Nephron progenitor cell (in vitro differentiated cells): ENCODE results near the gene SREBF1.

ENCODE experiments used
- DNase-seq: peaks from one replicate; pipeline ENCODE4 v3.0.0; 2021
- H3K27ac Mint-ChIP-seq: 2 replicates; pipeline ENCODE4 v1.8.0; 2021; ENCODE audit warnings: mild to moderate bottlenecking, moderate library complexity, mixed read lengths
- H3K27me3 Mint-ChIP-seq: 2 replicates; pipeline ENCODE4 v1.8.0; 2021; ENCODE audit warnings: mild to moderate bottlenecking, low read depth, mixed read lengths; ENCODE audit not compliant: poor library complexity
- H3K36me3 Mint-ChIP-seq: 2 replicates; pipeline ENCODE4 v1.8.0; 2021; ENCODE audit warnings: low read depth, mixed read lengths
- H3K4me1 Mint-ChIP-seq: 2 replicates; pipeline ENCODE4 v1.8.0; 2021; ENCODE audit warnings: mixed read lengths
- H3K4me3 Mint-ChIP-seq: 2 replicates; pipeline ENCODE4 v1.8.0; 2021; ENCODE audit warnings: mild to moderate bottlenecking, moderate library complexity, mixed read lengths
- H3K9me3 Mint-ChIP-seq: 2 replicates; pipeline ENCODE4 v1.8.0; 2021; ENCODE audit warnings: mild to moderate bottlenecking, moderate library complexity, mixed read lengths
- CTCF ChIP-seq: fragments of 200-600 bp; sonication (generic); IDR thresholded peaks from 2 replicates; pipeline ENCODE4 v1.5.0; 2021; ENCODE audit warnings: antibody characterized with exemption

SREBF1 gene

GRCh38 chr17:17796787-17797061, 40.1 kb downstream of the SREBF1 start:
- Mint-ChIP-seq H3K36me3 (peaks cover 22% of the 10 kb centered on the region), H3K4me3 (no peak overlapping the region), H3K27me3 (no peaks in the 10 kb centered on the region), H3K4me1 (peaks cover 42% of the 10 kb centered on the region), H3K27ac (no peak overlapping the region), H3K9me3 (no peaks in the 10 kb centered on the region)
- no peak for TF ChIP-seq CTCF
- no peak for DNase-seq

GRCh38 chr17:17795946-17796786, 40.6 kb downstream of the SREBF1 start:
- H3K9me3 Mint-ChIP-seq: no peaks in the 10 kb centered on the region
- H3K4me1 Mint-ChIP-seq: peaks cover 48% of the 10 kb centered on the region
- no peaks in the 10 kb centered on the region for H3K27me3 Mint-ChIP-seq
- H3K36me3 Mint-ChIP-seq: peaks cover 22% of the 10 kb centered on the region
- no peak for DNase-seq
- no peak overlapping the region for H3K4me3 Mint-ChIP-seq
- no peak for TF ChIP-seq CTCF
- H3K27ac Mint-ChIP-seq: no peak overlapping the region

GRCh38 chr17:17795296-17795695, 41.5 kb downstream of the SREBF1 start:
- Mint-ChIP-seq H3K36me3 (peaks cover 20% of the 10 kb centered on the region), H3K27ac (no peak overlapping the region), H3K27me3 (peaks cover 4% of the 10 kb centered on the region), H3K9me3 (no peaks in the 10 kb centered on the region), H3K4me1 (peaks cover 56% of the 10 kb centered on the region), H3K4me3 (no peak overlapping the region)
- no peak for DNase-seq
- TF ChIP-seq CTCF: no peak

- no peak for TF ChIP-seq CTCF
These were observed 42.4 kb downstream of the SREBF1 start for GRCh38 chr17:17794382-17794781.

GRCh38 chr17:17793378-17794214, 43.2 kb downstream of the SREBF1 start:
- no peak overlapping the region for H3K4me3 Mint-ChIP-seq
- H3K27me3 Mint-ChIP-seq: peaks cover 9% of the 10 kb centered on the region
- no peak overlapping the region for H3K27ac Mint-ChIP-seq
- peaks cover 56% of the 10 kb centered on the region for H3K4me1 Mint-ChIP-seq
- H3K36me3 Mint-ChIP-seq: peaks cover 15% of the 10 kb centered on the region
- no peak for DNase-seq
- TF ChIP-seq CTCF: no peak
- no peaks in the 10 kb centered on the region for H3K9me3 Mint-ChIP-seq

More at GRCh38 chr17:17794382-17794781, 42.4 kb downstream of the SREBF1 start:
- Mint-ChIP-seq H3K27ac (no peak overlapping the region), H3K4me3 (no peak overlapping the region), H3K4me1 (peaks cover 56% of the 10 kb centered on the region), H3K27me3 (peaks cover 8% of the 10 kb centered on the region), H3K9me3 (no peaks in the 10 kb centered on the region), H3K36me3 (peaks cover 15% of the 10 kb centered on the region)
- DNase-seq: no peak
